ENCODE data around the gene CMIP.
"Not testable (repeated sequence)": the region's sequence is repeated elsewhere in the genome, so short reads cannot be mapped to it uniquely, and the experiment has no call there.

- not testable (repeated sequence) for TF ChIP-seq EZH2 (IDR thresholded peaks at IDR 0.05; ENCODE audit: borderline replicate concordance, low read length)
- TF ChIP-seq, protein P1, sequence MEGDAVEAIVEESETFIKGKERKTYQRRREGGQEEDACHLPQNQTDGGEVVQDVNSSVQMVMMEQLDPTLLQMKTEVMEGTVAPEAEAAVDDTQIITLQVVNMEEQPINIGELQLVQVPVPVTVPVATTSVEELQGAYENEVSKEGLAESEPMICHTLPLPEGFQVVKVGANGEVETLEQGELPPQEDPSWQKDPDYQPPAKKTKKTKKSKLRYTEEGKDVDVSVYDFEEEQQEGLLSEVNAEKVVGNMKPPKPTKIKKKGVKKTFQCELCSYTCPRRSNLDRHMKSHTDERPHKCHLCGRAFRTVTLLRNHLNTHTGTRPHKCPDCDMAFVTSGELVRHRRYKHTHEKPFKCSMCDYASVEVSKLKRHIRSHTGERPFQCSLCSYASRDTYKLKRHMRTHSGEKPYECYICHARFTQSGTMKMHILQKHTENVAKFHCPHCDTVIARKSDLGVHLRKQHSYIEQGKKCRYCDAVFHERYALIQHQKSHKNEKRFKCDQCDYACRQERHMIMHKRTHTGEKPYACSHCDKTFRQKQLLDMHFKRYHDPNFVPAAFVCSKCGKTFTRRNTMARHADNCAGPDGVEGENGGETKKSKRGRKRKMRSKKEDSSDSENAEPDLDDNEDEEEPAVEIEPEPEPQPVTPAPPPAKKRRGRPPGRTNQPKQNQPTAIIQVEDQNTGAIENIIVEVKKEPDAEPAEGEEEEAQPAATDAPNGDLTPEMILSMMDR (conservative IDR thresholded peaks at IDR 0.05 in 1 of 2, IDR thresholded peaks at IDR 0.05 in 1 of 2; ENCODE audit: extremely low read depth in 1 of 2, insufficient read depth in 1 of 2, low read depth in 1 of 2, low read length in 2 of 2): not testable (repeated sequence)
Measured at GRCh38 chr16:81524885-81525284, 80.3 kb downstream of the CMIP start.
